Activated CD4-positive, alpha-beta T cell treated with anti-CD3 and anti-CD28 coated beads, Interleukin-2, amount 50 U/mL, for 1 hour (primary cell): ENCODE results near the gene GAS2L1.
"Not testable (repeated sequence)": the region's sequence is repeated elsewhere in the genome, so short reads cannot be mapped to it uniquely, and the experiment has no call there.

Experiments
- DNase-seq: peaks from one replicate; pipeline ENCODE4 v3.0.0-alpha.2; 2020

GAS2L1 gene

DNA sequence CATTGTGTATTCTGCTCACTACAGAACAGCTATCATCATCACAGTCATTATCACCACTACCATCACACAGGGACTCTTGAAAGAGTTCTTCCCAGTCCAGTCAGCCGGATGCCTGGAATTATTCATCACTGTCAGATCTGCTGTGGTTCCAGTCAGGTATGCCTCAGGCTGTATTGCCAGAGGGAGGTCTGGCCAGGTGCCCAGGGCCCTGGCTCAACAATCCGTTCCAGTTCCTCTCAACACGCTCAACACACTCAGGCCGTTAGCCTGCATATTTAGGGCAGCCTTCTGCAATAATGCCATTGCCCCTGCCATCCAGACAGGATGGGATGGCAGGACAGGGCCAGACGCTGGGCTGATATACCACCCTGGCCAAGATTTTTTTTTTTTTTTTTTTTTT is 37.7 kb downstream of the GAS2L1 start:
- DNase-seq, result no peak

DNA sequence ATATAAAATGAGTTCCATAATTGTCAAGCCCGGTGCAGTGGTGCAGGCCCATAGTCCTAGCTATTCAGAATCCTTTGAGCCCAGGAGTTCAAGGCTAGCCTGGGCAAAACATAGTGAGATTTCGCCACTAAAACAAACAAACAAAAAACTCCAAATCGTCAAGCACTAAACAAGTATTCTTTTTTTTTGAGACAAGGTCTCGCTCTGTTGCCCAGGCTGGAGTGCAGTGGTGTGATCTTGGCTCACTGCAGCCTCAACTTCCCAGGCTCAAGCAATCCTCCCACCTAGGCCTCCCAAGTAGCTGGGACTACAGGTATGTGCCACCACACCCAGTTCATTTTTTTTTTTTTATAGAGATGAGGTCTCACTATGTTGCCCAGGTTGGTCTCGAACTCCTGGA is 38.4 kb downstream of the GAS2L1 start:
- not testable (repeated sequence) for DNase-seq

DNA sequence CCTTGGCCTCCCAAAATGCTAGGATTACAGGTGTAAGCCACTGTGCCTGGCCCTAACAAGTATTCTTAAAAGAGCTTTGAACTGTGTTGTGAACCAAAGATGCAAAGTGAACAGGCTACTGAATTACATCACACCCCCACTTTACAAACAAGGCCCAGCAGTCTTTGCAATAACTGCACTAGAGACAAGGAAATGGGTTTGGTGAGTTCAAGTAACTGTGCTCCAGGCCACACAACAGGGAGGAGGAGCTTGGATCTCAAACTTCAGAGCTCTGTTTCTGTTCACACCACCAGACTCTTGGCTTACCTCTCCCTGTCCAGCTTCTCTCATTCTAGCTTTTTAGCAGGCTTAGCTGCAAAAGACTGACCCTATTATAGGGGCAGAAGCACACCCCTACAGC is 39.5 kb downstream of the GAS2L1 start:
- no peak for DNase-seq

DNA sequence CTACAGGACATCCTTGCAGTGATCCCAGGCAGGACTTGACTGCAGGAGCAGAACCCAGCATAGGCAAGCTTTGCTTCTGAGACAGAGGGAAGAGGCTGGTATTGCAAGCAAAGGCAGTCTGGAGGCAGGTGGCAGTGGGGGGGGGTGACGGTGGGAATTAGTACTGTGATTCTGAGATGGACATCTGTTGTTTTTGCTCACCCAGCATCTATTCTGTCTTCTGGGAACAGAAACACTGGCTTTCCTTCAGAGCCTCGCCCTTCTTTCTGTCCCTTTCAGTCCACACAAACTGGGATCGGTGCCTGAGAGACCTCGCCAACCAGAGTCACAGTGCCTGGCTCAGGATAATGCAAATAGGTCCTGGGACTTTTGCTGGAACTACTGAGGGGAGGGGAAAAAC is 40.2 kb downstream of the GAS2L1 start:
- no peak for DNase-seq

DNA sequence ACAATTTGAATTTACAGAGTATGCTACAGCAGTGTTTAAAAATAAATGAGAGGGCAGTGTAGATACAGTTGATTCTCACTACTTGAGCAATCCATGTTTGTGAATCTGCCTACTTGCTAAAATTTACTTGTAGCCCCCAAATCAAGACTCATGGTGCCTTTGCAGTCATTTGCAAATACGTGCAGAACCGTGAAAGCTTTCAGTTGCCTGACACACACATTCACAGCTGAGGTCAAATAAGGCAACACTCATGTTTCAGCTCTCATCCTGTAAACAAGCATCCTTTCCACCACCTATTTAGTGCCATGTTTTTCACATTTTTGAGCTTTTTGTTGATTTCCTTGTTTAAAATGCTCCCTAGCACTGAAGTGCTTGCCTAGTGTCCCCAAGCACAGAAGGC is 41.6 kb downstream of the GAS2L1 start:
- DNase-seq, result no peak

DNA sequence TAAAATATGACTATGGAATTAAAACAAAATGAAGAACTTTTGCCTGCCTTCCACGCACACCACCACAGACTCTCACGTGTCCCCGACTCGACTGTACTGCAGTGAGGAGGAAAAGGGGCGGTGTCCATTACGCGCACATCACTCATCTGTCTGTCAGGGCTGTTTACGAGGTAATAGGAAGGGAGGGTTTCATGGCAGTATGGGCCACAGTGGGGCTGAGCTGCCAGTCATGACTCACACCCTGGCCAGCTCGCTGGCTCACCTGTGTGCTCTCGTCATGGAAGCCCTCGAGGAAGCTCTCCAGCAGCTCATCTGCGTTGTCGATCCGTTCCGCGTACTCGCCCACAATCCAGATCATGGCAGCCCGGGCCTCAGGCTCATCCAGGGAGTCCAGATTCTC is 42.5 kb downstream of the GAS2L1 start:
- no peak for DNase-seq

DNA sequence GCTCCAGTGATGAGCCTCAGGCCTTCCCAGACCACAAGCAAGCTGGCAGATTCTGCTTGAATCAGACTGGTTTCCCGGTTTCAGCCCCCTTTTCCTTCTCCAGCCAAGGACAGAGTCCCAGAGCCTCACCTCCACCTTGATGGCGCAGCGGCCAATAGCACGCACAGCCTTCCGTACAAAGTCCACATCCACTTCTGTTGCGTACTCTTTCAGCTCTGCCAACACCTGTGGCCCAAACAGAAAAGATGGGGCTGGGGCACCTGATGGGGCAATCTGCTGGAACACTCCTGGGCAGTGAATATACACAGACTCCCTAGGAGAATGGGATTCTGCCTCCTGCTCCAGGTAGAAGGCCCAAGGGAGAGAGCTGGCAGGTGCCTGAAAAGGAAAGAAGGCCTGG is 44.6 kb downstream of the GAS2L1 start:
- no peak for DNase-seq

DNA sequence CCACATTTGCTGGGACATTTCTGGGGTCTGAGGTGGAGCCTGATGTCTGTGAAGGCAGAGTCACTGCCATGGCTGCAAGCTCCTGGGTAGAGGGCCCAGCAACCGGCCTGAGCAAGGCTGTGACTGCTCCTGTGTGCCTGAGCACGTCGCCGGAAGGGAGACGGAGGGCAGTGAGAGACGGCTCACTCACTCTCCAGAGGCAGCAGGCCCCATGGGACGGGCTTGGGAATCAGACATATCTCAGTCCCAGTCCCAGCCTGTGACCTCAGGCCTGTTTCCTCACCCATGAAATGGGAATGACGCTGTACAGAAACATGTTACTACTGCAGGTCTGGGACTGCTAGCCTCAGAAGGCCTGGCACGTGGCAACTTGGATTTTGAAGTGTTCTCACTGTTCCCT is 45.4 kb downstream of the GAS2L1 start:
- DNase-seq, result no peak

DNA sequence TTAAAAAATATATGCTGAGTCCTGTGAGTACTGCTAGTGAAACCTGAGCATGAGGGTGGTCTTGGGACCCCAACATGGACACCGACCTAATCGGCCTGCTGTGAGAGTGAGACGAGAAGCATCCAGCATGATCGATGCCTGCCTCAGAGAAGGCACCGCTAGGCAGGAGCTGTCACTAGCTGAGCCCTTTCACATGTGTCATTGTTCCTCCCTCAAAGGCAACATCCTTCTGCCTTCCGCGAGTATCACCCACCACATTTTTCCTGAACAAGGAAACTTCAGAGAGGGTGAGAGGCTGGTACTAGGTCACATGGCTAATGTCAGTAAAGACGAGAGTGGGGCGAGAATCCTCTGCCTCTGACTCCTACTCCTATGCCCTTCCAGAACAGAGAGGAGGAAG is 46.3 kb downstream of the GAS2L1 start:
- DNase-seq, result no peak

DNA sequence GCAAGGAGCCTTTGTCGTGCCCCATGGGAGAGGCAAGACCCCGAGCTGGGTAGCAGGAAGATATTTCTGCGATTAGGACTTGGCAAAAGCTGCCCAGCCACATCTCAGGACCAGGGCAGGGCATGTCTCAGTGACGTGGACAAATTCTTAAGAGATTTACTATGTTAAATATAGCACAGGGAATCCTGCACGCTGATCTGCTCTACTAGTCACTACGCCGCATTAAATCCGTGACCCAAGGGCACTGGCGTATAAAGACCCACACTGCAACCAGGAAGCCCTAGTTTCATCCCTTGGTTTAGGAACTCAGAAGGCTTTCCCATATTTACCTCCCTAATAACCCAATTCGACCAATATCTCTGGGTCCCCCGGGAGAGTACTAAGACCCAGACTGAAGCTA is 46.8 kb downstream of the GAS2L1 start:
- DNase-seq, result no peak

DNA sequence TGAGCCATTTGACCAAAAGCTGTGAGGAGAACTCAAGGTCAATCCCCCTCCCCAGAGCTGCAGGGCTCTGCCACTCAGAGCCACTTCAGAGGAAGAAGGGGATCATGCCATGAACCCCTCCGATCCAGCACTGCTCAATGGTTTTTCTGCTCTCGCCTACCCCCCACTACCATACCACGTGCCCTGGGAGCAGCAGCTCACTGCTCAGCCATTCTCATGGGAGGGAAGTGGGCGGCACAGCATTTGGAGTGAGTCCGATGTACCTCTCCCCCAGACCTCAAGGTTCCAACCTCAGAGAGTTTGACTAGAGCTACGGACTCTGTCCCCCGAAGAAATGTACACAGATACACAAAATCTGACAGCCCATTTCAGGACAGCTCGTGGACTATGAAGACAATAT is 47.4 kb downstream of the GAS2L1 start:
- no peak for DNase-seq

DNA sequence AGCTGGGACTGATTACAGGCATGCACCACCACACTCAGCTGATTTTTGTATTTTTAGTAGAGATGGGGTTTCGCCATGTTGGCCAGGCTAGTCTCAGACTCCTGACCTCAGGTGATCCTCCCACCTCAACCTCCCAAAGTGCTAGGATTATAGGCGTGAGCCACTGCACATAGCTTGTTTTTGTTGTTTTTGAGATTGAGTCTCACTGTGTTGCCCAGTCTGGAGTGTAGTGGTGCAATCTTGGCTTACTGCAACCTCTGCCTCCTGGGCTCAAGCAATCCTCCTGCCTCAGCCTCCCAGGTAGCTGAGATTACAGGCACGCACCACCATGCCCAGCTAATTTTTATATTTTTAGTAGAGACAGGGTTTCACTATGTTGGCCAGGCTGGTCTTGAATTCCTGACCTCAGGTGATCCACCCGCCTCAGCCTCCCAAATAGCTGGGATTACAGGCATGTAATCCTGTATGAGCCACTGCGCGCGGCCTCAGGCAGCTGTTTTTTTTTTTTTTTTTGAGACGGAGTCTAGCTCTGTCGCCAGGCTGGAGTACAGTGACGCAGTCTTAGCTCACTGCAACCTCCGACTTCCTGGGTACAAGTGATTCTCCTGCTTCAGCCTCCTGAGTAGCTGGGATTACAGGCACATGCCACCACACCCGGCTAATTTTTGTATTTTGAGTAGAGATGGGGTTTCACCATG is 50.9 kb downstream of the GAS2L1 start:
- not testable (repeated sequence) for DNase-seq

DNA sequence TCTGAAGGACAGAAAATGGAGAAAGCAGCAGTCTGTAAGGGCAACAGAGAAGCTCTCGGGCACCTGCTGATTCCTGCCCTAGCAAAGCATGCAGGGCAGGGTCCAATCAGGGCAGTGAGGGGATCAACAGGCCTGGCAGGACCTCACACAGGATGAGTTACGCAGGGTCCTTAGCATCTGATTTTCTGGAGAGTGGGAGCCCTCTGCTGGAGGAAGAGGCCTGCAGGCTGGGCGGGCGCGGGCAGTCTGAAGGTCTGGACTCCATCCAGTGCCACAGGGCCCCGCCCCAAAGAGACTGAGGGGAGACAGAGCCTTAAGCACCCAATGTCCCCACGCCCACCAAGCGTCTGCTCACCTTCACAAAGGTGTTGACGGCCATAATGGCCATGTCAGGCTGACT is 53.0 kb downstream of the GAS2L1 start:
- DNase-seq, result no peak
